ENCODE results near the gene ARHGEF4.

The ARHGEF4 gene

DNA sequence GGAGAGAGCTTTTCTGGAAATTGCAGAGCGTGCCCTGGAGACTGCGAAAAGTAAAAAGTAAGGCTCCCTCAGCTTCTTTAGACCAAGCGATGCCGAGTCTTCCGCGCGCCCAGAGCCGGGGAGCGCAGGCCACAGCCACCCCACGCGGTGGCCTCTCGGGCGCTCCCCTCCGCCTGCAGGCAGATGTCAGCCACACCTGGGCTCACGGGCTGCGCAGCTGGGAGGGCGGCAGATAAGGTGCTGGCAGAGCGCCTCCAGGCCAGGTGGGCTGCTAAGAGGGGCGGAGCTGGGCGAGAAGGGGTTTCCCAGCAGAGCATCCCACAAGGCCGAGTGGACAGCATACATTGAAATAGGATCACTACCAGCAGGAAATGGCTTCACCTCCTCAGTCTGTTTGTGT is 81.7 kb downstream of the ARHGEF4 start:
- no peak for DNase-seq (ENCODE audit: low spot score)
- TF ChIP-seq, protein P1, sequence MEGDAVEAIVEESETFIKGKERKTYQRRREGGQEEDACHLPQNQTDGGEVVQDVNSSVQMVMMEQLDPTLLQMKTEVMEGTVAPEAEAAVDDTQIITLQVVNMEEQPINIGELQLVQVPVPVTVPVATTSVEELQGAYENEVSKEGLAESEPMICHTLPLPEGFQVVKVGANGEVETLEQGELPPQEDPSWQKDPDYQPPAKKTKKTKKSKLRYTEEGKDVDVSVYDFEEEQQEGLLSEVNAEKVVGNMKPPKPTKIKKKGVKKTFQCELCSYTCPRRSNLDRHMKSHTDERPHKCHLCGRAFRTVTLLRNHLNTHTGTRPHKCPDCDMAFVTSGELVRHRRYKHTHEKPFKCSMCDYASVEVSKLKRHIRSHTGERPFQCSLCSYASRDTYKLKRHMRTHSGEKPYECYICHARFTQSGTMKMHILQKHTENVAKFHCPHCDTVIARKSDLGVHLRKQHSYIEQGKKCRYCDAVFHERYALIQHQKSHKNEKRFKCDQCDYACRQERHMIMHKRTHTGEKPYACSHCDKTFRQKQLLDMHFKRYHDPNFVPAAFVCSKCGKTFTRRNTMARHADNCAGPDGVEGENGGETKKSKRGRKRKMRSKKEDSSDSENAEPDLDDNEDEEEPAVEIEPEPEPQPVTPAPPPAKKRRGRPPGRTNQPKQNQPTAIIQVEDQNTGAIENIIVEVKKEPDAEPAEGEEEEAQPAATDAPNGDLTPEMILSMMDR (IDR thresholded peaks at IDR 0.05; ENCODE audit: extremely low read depth, insufficient read depth, missing control alignments) = no peak
- in situ Hi-C loops (cut with MboI; ENCODE audit: low pct_unique_long_range_greater_than_20kb, low sequenced_read_pairs, unreplicated experiment) = no loop called here

DNA sequence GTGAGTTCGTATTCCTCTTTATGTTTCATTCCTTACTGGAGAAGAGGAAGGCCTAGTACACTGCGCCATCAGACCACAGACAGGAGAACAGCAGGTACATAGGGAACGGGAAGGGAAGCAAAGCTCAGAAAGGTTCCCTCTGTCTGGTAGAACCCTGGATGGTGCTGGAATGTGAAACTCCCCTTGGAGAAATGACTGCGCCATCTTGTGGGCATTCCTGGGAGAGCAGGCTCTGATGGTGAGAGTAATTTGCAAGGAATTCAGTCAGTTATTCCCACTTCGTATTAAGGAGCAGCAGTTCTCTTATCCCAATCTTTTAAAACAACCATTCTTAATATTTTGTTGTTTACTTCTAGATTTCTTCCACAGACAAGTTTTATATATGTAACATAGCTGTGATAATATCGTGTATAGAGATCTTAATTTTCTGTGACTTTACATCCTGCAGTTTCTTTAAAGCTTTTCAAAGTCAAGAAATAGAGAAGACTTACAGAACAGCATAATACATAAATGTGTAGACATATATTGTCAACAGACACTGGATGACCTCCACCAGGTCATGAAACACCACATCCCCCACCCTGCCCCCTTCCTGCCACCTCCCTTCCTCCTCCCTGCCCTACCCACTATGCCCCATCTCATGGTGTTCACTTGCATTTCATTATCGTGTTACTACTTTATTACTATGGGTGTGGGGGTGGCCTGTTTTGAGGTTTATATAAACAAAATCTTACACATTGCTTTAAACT is 83.9 kb downstream of the ARHGEF4 start:
- DNase-seq (ENCODE audit: low spot score) = peak; percentile 78
- TF ChIP-seq, protein P1 (IDR thresholded peaks at IDR 0.05; ENCODE audit: extremely low read depth, insufficient read depth, missing control alignments) = peak; percentile 87
- in situ Hi-C loops (cut with MboI; ENCODE audit: low pct_unique_long_range_greater_than_20kb, low sequenced_read_pairs, unreplicated experiment) = no loop called here

DNA sequence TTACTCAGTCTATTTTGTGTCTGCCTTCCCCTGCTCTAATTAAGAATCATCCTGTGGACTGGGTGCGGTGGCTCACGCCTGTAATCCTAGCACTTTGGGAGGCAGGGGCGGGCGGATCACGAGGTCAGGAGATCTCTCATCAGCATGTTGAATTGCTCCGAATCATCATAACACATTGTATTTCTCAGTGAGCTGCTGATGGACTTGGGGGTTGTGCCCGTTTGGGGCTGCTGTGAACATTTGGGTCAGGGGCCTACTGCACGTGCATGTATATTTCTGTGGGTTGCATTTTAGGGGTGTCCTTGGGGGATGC is 84.4 kb downstream of the ARHGEF4 start:
- DNase-seq (ENCODE audit: low spot score) = no peak
- in situ Hi-C loops (cut with MboI; ENCODE audit: low pct_unique_long_range_greater_than_20kb, low sequenced_read_pairs, unreplicated experiment) = no loop called here
- TF ChIP-seq, protein P1 (IDR thresholded peaks at IDR 0.05; ENCODE audit: extremely low read depth, insufficient read depth, missing control alignments) = no peak

DNA sequence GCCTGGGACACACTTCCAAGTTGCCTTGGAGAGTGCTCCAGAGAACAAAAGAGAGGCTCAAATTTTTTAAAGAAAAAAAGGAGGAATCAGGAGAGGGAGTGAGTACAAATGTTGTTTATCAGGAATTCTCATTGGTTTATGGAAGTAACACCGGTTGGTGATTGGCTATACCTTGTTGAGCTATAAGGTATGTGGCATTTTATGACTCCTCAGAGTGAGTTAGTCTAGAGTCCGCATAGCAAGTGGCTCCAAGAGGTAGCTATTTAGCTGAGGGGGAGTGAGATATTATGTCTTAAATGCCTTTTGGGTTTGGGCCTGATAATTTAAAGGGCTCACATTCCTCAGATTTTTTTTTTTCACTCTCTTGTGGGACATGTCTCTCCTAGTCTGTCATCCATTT is 85.7 kb downstream of the ARHGEF4 start:
- in situ Hi-C loops (cut with MboI; ENCODE audit: low pct_unique_long_range_greater_than_20kb, low sequenced_read_pairs, unreplicated experiment) = no loop called here
- TF ChIP-seq, protein P1 (IDR thresholded peaks at IDR 0.05; ENCODE audit: extremely low read depth, insufficient read depth, missing control alignments) = no peak
- no peak for DNase-seq (ENCODE audit: low spot score)

DNA sequence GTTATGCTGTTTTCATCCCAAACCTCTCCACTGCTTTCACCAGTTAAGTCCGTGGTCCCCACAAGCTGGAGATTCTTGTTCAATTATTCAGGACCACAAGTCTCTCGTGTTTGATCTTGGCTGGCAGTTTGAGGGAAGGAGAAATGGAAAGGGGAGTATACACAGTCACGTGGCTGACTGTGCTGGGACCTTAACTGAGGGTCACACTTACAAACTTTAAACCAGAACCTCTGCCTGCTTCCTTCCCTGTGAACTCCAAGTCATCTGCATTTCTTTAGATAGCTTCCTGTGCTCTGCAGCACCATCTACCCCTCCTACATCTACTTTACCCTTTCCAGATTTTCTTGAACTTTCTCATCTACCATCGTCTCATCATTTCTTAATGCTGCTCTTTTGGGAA is 91.7 kb downstream of the ARHGEF4 start:
- in situ Hi-C loops (cut with MboI; ENCODE audit: low pct_unique_long_range_greater_than_20kb, low sequenced_read_pairs, unreplicated experiment) = no loop called here
- TF ChIP-seq, protein P1 (IDR thresholded peaks at IDR 0.05; ENCODE audit: extremely low read depth, insufficient read depth, missing control alignments) = no peak
- DNase-seq (ENCODE audit: low spot score) = no peak

DNA sequence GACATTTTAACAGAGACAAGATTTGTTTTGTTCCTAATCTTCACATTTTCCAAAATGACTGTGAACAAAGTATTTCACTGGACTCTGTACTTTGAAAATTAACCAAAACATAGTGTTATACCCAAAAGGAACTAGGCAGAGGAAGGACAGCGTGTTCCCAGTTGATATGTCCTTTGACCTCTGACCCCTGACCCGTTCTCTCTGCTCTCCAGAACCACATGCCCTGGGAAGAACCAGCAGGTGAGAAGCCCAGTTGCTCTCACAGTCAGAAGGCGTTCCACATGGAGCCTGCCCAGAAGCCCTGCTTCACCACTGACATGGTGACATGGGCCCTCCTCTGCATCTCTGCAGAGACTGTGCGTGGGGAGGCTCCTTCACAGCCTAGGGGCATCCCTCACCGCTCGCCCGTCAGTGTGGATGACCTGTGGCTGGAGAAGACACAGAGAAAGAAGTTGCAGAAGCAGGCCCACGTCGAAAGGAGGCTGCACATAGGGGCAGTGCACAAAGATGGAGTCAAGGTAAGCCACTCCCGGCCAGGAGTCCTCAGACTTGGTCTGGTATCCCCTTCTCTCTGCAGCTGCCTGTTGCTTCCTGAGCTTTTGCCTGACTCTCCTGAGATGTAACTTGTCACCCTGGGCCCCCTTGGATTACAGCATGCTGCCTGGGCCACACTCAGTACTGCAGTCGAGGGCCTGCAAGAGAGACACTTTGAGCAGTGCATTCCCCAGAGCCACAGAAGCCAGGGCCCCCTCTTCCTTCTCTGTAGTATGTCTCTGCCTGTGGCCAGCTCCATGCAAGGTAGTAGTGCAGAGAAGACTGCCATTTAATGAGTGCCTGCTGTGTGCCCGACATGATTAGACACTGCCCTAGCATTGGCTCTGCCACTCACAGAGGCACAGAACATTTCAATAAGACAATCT is 94.3 kb downstream of the ARHGEF4 start:
- in situ Hi-C loops (cut with MboI; ENCODE audit: low pct_unique_long_range_greater_than_20kb, low sequenced_read_pairs, unreplicated experiment) = no loop called here
- DNase-seq (ENCODE audit: low spot score) = no peak
- TF ChIP-seq, protein P1 (IDR thresholded peaks at IDR 0.05; ENCODE audit: extremely low read depth, insufficient read depth, missing control alignments) = no peak
